A673 (cell line): ENCODE data around the gene RNF168.

Source experiments
- EZH2 ChIP-seq: fragments of 200-600 bp; sonication (generic); IDR thresholded peaks from 2 replicates; pipeline ENCODE4 v1.6.1; 2017; ENCODE audit warnings: borderline replicate concordance, low read depth, mild to moderate bottlenecking, mixed read lengths, antibody characterized with exemption, low read length; ENCODE audit not compliant: poor library complexity, severe bottlenecking
- TF ChIP-seq, protein P1 (sequence below): fragments of 300-800, 200-600 bp; sonication (generic); conservative IDR thresholded peaks from 2 replicates; pipeline ENCODE4 v1.5.1; 2017; ENCODE audit warnings: low read depth, mild to moderate bottlenecking, antibody characterized with exemption, low read length, moderate library complexity, mixed read lengths

DNA sequence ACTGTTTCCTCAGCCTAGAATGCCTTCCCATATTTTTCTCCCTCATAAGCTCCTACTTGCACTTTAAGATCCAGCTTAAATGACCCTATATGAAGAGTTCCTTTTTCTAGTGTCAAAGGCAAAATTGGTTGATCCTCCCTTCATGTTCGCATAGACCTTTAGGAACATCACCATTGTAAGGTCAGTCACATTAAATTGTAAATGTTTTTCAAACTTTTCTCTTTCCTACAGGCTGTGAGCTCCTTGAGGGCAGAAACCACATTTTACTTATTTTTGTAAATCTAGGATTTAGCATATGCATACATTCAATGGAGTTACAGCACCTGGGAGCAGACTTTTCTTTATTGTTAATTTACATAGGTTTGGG, 10.8 kb upstream of the RNF168 start:
- TF ChIP-seq, protein P1, sequence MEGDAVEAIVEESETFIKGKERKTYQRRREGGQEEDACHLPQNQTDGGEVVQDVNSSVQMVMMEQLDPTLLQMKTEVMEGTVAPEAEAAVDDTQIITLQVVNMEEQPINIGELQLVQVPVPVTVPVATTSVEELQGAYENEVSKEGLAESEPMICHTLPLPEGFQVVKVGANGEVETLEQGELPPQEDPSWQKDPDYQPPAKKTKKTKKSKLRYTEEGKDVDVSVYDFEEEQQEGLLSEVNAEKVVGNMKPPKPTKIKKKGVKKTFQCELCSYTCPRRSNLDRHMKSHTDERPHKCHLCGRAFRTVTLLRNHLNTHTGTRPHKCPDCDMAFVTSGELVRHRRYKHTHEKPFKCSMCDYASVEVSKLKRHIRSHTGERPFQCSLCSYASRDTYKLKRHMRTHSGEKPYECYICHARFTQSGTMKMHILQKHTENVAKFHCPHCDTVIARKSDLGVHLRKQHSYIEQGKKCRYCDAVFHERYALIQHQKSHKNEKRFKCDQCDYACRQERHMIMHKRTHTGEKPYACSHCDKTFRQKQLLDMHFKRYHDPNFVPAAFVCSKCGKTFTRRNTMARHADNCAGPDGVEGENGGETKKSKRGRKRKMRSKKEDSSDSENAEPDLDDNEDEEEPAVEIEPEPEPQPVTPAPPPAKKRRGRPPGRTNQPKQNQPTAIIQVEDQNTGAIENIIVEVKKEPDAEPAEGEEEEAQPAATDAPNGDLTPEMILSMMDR, result no peak
- no peak for TF ChIP-seq EZH2
